Astrocyte (in vitro differentiated cells and primary cell): Measurements from ENCODE around the gene CARS1. TPM values are rescaled to one million over a fixed set of nuclear protein-coding genes. Genes with fewer than 3 reads are reported as not detected.
A peak's percentile ranks its signal among the peaks of the same experiment; 100 is the strongest.
"Not testable (repeated sequence)": the region's sequence is repeated elsewhere in the genome, so short reads cannot be mapped to it uniquely, and the experiment has no call there.

Source experiments
- DNase-seq: peaks from one replicate; pipeline ENCODE4 v3.0.0-alpha.2; 2010; ENCODE audit warnings: low read depth
- FAIRE-seq: peaks from 2 replicates; lab custom pipeline; 2011; peaks lifted over from hg19 to GRCh38; lab: Jason Lieb, UNC
- H2AFZ ChIP-seq: 2 replicates; pipeline ENCODE4 v1.6.0; 2012; ENCODE audit warnings: low read depth, low read length, inconsistent platforms
- H3K27ac ChIP-seq: 2 replicates; pipeline ENCODE4 v1.5.1; 2011; ENCODE audit warnings: low read depth, low read length, inconsistent platforms
- H3K27me3 ChIP-seq: 2 replicates; pipeline ENCODE4 v1.6.0; 2011; ENCODE audit warnings: low read length, inconsistent platforms; ENCODE audit not compliant: insufficient read depth
- H3K36me3 ChIP-seq: 2 replicates; pipeline ENCODE4 v1.5.1; 2011; ENCODE audit warnings: low read length, inconsistent platforms; ENCODE audit not compliant: insufficient read depth
- H3K4me1 ChIP-seq: 2 replicates; pipeline ENCODE4 v1.5.1; 2011; ENCODE audit warnings: low read length, inconsistent platforms; ENCODE audit not compliant: insufficient read depth
- H3K4me2 ChIP-seq: 2 replicates; pipeline ENCODE4 v1.6.0; 2012; ENCODE audit warnings: low read length, inconsistent platforms
- H3K4me3 ChIP-seq: 2 replicates; pipeline ENCODE4 v1.5.1; 2011; ENCODE audit warnings: low read depth, mild to moderate bottlenecking, low read length, inconsistent platforms; ENCODE audit not compliant: insufficient read depth
- H3K79me2 ChIP-seq: 2 replicates; pipeline ENCODE4 v1.6.0; 2012; ENCODE audit warnings: mild to moderate bottlenecking, low read length, inconsistent platforms; ENCODE audit not compliant: insufficient read depth
- H3K9ac ChIP-seq: 2 replicates; pipeline ENCODE4 v1.6.0; 2012; ENCODE audit warnings: mild to moderate bottlenecking, low read length, inconsistent platforms
- H3K9me3 ChIP-seq: 2 replicates; pipeline ENCODE4 v1.5.1; 2012; ENCODE audit warnings: low read depth, mild to moderate bottlenecking, low read length, inconsistent platforms; ENCODE audit not compliant: insufficient read depth
- H4K20me1 ChIP-seq: 2 replicates; pipeline ENCODE4 v1.6.0; 2012; ENCODE audit warnings: low read length, inconsistent platforms; ENCODE audit not compliant: insufficient read depth
- H3K27ac Mint-ChIP-seq: one replicate; pipeline ENCODE4 v1.8.0; 2021; ENCODE audit warnings: mild to moderate bottlenecking, mixed read lengths; ENCODE audit not compliant: unreplicated experiment
- H3K27me3 Mint-ChIP-seq: one replicate; pipeline ENCODE4 v1.8.0; 2021; ENCODE audit warnings: low read depth, mixed read lengths; ENCODE audit not compliant: unreplicated experiment
- H3K36me3 Mint-ChIP-seq: one replicate; pipeline ENCODE4 v1.8.0; 2021; ENCODE audit warnings: low read depth, mixed read lengths; ENCODE audit not compliant: unreplicated experiment
- H3K4me1 Mint-ChIP-seq: one replicate; pipeline ENCODE4 v1.8.0; 2021; ENCODE audit warnings: low read depth, mixed read lengths; ENCODE audit not compliant: unreplicated experiment
- H3K4me3 Mint-ChIP-seq: one replicate; pipeline ENCODE4 v1.8.0; 2021; ENCODE audit warnings: mild to moderate bottlenecking, moderate library complexity, mixed read lengths; ENCODE audit not compliant: unreplicated experiment
- H3K9me3 Mint-ChIP-seq: one replicate; pipeline ENCODE4 v1.8.0; 2021; ENCODE audit warnings: mild to moderate bottlenecking, mixed read lengths; ENCODE audit not compliant: unreplicated experiment
- EZH2 ChIP-seq: IDR thresholded peaks from 2 replicates; pipeline ENCODE4 v1.6.1; 2012; ENCODE audit warnings: mild to moderate bottlenecking, low read length, inconsistent platforms; ENCODE audit not compliant: insufficient read depth
- total RNA-seq: library from RNA; stranded (reverse); gene quantifications from 2 replicates; pipeline ENCODE4 v1.2.1, GENCODE V29; 2021
- TF ChIP-seq, protein P1 (sequence below): IDR thresholded peaks from 2 replicates; pipeline ENCODE4 v1.5.1; 2011; ENCODE audit warnings: low read depth, mild to moderate bottlenecking, inconsistent platforms, low read length, moderate library complexity; ENCODE audit not compliant: insufficient read depth

CARS1 gene
- total RNA-seq, 1 donor from 2014 or later, result 123 TPM

GRCh38 chr11:3074912-3075589, 17.8 kb upstream of the CARS1 start:
- Histone ChIP-seq H3K9me3 (no peaks in the 10 kb centered on the region), H3K4me3 (no peak overlapping the region), H3K27me3 (no peaks in the 10 kb centered on the region), H3K4me1 (no peaks in the 10 kb centered on the region), H3K4me2 (no peak overlapping the region), H3K27ac (no peak overlapping the region), H3K9ac (no peak overlapping the region), H4K20me1 (no peaks in the 10 kb centered on the region), H3K36me3 (no peaks in the 10 kb centered on the region), H3K79me2 (no peaks in the 10 kb centered on the region), H2AFZ (no peak overlapping the region)
- H3K4me3 Mint-ChIP-seq, result no peak overlapping the region
- H3K4me1 Mint-ChIP-seq, result peaks cover 5% of the 10 kb centered on the region
- peaks cover 2% of the 10 kb centered on the region for H3K27me3 Mint-ChIP-seq
- no peak for FAIRE-seq
- DNase-seq, result no peak
- TF ChIP-seq EZH2, result no peak
- TF ChIP-seq, protein P1, sequence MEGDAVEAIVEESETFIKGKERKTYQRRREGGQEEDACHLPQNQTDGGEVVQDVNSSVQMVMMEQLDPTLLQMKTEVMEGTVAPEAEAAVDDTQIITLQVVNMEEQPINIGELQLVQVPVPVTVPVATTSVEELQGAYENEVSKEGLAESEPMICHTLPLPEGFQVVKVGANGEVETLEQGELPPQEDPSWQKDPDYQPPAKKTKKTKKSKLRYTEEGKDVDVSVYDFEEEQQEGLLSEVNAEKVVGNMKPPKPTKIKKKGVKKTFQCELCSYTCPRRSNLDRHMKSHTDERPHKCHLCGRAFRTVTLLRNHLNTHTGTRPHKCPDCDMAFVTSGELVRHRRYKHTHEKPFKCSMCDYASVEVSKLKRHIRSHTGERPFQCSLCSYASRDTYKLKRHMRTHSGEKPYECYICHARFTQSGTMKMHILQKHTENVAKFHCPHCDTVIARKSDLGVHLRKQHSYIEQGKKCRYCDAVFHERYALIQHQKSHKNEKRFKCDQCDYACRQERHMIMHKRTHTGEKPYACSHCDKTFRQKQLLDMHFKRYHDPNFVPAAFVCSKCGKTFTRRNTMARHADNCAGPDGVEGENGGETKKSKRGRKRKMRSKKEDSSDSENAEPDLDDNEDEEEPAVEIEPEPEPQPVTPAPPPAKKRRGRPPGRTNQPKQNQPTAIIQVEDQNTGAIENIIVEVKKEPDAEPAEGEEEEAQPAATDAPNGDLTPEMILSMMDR, result no peak
- H3K27ac Mint-ChIP-seq, result no peak overlapping the region
- H3K36me3 Mint-ChIP-seq, result no peaks in the 10 kb centered on the region
- H3K9me3 Mint-ChIP-seq, result no peaks in the 10 kb centered on the region

DNA sequence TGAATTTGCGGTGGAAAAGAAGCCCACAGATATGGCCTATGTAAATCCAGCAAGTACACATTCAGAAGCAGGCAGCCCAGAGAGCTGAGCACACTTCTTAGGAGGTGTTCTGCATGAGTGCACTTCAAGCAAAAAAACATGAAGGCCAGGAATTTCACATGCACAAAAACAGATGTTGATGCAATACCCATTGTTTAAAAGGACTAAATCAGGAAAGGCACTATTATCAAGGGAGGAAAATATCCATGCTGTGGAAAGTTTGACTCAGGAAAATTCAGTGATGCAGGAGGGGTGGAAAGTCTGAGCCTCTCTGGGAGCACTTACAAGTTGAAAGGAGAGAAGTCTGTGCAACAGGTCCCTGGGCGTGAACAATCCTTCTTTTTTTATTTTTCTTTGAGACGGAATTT, 15.8 kb upstream of the CARS1 start:
- H3K4me3 Mint-ChIP-seq, result no peak overlapping the region
- Histone ChIP-seq H3K4me1 (no peaks in the 10 kb centered on the region), H3K4me3 (no peak overlapping the region), H3K9me3 (no peaks in the 10 kb centered on the region), H3K27me3 (no peaks in the 10 kb centered on the region), H3K9ac (no peak overlapping the region), H3K4me2 (no peak overlapping the region), H4K20me1 (no peaks in the 10 kb centered on the region), H3K27ac (no peak overlapping the region), H3K79me2 (no peaks in the 10 kb centered on the region), H3K36me3 (no peaks in the 10 kb centered on the region), H2AFZ (no peak overlapping the region)
- H3K27ac Mint-ChIP-seq, result no peak overlapping the region
- H3K4me1 Mint-ChIP-seq, result peaks cover 3% of the 10 kb centered on the region
- H3K27me3 Mint-ChIP-seq, result peaks cover 5% of the 10 kb centered on the region
- FAIRE-seq, result no peak
- H3K9me3 Mint-ChIP-seq, result peaks cover 3% of the 10 kb centered on the region
- TF ChIP-seq, protein P1, result no peak
- TF ChIP-seq EZH2, result no peak
- DNase-seq, result peak; percentile 89
- H3K36me3 Mint-ChIP-seq, result no peaks in the 10 kb centered on the region

DNA sequence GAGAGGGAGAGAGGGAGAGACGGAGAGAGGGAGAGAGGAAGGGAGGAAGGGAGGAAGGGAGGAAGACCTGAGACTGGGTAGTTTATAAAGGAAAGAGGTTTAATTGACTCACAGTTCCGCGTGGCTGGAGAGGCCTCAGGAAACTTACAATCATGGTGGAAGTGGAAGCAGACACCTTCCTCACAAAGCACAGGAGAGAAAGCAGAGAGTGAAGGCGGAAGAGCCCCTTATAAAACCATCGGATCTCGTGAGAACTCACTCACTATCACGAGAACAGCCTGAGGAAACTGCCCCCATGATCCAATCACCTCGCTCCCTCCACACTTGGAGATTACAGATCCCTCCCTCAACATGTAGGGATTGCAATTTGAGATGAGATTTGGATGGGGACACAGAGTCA, 12.2 kb upstream of the CARS1 start:
- TF ChIP-seq, protein P1, result no peak
- no peak for TF ChIP-seq EZH2
- Histone ChIP-seq H3K4me1 (no peaks in the 10 kb centered on the region), H3K27ac (no peak overlapping the region), H4K20me1 (no peaks in the 10 kb centered on the region), H3K9me3 (no peaks in the 10 kb centered on the region), H3K4me3 (no peak overlapping the region), H3K36me3 (no peaks in the 10 kb centered on the region), H3K79me2 (no peaks in the 10 kb centered on the region), H3K9ac (no peak overlapping the region), H3K27me3 (no peaks in the 10 kb centered on the region), H2AFZ (no peak overlapping the region), H3K4me2 (no peak overlapping the region)
- Mint-ChIP-seq H3K27me3 (peaks cover 3% of the 10 kb centered on the region), H3K4me3 (no peak overlapping the region), H3K9me3 (peaks cover 5% of the 10 kb centered on the region), H3K36me3 (no peaks in the 10 kb centered on the region), H3K27ac (no peak overlapping the region), H3K4me1 (peaks cover under 1% of the 10 kb centered on the region)
- FAIRE-seq (no peak), DNase-seq (no peak)

DNA sequence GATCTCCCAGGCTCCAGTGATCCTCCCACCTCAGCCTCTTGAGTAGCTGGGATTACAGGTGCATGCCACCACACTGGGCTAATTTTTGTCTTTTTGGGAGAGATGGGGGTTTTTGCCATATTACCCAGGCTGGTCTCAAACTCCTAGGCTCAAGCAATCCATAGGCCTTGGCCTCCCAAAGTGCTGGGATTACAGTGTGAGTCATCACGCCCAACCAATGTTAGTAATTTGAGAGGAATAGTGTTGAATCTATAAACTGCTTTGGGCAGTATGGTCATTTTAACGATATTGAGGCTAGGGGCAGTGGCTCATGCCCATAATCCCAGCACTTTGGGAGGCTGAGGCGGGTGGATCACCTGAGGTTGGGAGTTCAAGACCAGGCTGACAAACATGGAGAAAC, 9.1 kb upstream of the CARS1 start:
- DNase-seq, H3K27me3 Mint-ChIP-seq, H3K9me3 ChIP-seq, FAIRE-seq, H3K4me3 Mint-ChIP-seq, H3K9me3 Mint-ChIP-seq, H3K4me2 ChIP-seq, H3K4me1 Mint-ChIP-seq, H3K4me1 ChIP-seq, H3K9ac ChIP-seq, H3K27me3 ChIP-seq, H3K27ac ChIP-seq, H3K36me3 ChIP-seq, H3K27ac Mint-ChIP-seq, H2AFZ ChIP-seq, H3K4me3 ChIP-seq, H3K79me2 ChIP-seq, H3K36me3 Mint-ChIP-seq, H4K20me1 ChIP-seq: not testable (repeated sequence)
